Measurements from ENCODE around the gene GFI1B.

GFI1B gene

DNA sequence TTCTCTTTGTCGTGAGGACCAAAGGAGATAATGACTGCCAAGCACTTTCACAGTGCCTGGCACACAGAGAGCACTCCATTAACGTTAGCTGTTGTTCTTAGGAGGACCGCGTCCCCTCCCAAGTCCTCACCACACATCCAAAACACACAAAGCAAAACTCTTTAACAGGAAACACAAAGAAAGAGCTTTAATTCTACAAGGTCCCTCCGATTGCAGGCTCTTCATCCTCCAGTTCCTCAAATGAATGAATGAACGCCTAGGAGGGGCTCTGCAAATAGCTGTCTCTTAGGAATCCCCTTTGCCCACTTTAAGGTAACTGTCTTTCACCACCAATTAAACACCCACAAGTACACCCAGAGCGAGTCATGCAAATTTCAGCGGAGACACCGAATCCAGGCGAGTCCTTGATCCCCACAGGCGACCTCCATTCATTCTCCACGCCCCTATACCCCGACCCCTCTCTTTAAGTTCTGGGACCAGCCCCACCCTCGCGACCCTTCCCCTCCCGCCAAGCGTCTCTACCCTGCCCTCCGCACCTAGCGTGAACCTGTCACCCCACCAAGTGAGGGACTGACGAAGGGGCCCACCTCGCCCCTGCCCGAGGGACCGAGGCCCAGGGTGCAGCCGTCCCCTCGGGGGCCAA lies 34.7 kb upstream of the GFI1B start:
- DNase-seq = peak in 2 of 3 donors; percentile 25 to 40
- Histone ChIP-seq H3K4me1 (ENCODE audit: control extremely low read depth in 1 of 4, control insufficient read depth in 4 of 4, insufficient read depth in 4 of 4, low read length in 3 of 4) (peaks cover 7 to 31% (median 18%) of the 10 kb centered on the region in 4 experiments), H3K27ac (ENCODE audit: insufficient read depth in 1 of 2, low read depth in 1 of 2, low read length in 2 of 2, poor library complexity in 1 of 2, severe bottlenecking in 2 of 2) (peak overlapping the region; percentile 98 to 99), H3K27me3 (replicated peaks in 2 of 5; ENCODE audit: control insufficient read depth in 4 of 5, insufficient read depth in 5 of 5, low read length in 4 of 5) (no peaks in the 10 kb centered on the region), H3K36me3 (ENCODE audit: control insufficient read depth in 4 of 4, insufficient read depth in 4 of 4, low read length in 3 of 4) (no peaks in the 10 kb centered on the region), H3K9me3 (ENCODE audit: control extremely low read depth in 1 of 5, control insufficient read depth in 4 of 5, insufficient read depth in 2 of 5, low read depth in 1 of 5, low read length in 4 of 5) (no peaks in the 10 kb centered on the region), H3K4me3 (ENCODE audit: control insufficient read depth in 1 of 7, extremely low read depth in 1 of 7, insufficient read depth in 4 of 7, low read depth in 2 of 7, low read length in 6 of 7) (peak overlapping the region; percentile 78 to 97 (median 92))
- ChIA-PET POLR2A (interaction anchor here (0.7 kb wide), 2 partner anchors 150 to 274 kb away, joined by 3 to 6 read pairs; partner anchors contain the start of gene DDX31), CTCF (interaction anchor here (1.2 to 1.6 kb wide), 2 partner anchors 14 to 16 kb away, joined by 3 to 4 read pairs; no protein-coding TSS in a partner anchor)
- WGBS (ENCODE audit: insufficient coverage) = 3% methylated on average over 18 of the region's 25 CpGs

DNA sequence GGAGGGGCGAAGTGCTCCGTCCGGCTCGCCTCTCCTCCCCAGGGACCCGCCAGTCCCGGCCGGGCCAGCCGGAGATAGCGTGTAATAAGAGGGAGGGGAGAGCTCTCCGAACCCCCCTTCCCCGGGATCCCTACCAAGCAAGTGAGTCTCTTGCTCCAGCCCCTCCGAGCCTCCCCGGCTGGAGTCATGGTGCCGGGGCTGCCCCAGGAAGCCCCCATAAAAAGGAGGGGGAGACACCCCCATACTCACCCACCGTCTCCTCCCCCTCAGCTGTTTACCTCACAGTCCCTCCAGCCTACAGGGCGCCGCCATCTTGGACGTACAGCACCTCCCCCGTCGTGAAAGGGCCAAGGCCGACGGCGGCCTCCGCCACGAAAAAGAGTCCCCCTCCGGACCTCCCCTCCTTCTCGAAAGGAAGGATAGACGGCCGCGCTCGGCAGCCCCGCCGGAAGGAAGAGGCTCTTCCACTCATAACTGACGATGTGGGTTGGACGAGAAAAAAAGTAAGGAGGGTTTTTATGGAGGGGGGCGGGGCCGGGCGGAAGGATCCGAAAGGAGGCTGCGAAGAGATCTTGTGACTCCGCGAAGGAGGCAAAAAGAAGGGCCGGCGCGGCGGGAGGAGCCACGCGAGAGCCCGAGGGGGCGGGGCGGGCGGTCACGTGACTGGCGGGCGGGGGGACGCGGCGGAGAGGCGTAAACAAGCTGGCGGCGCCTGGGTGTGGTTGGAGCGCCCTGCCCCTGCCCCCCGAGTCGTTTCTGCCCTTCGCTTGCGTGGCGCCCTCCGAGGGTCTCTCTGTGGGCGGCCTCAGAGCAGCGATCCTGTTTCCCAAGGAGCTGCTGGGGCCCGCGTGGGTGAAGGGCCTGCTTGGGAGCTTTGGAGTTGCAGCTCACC lies 34.0 kb upstream of the GFI1B start, which contains the start of gene TSC1:
Gene TSC1 (minus strand): TSS at position 323 of the 892 bp plus-strand sequence. CDS start 15,744 bp downstream, outside the sequence.
- no peaks in the 10 kb centered on the region for H3K27me3 ChIP-seq (replicated peaks in 2 of 5; ENCODE audit: control insufficient read depth in 4 of 5, insufficient read depth in 5 of 5, low read length in 4 of 5)
- no peaks in the 10 kb centered on the region for H3K36me3 ChIP-seq (ENCODE audit: control insufficient read depth in 4 of 4, insufficient read depth in 4 of 4, low read length in 3 of 4)
- ChIA-PET POLR2A (interaction anchor here (0.6 to 0.7 kb wide), 3 partner anchors 149 to 540 kb away, joined by 3 to 6 read pairs (median 3); partner anchors contain the start of gene DDX31), CTCF (interaction anchor here (1.1 to 1.3 kb wide), 3 partner anchors 9 to 17 kb away, joined by 3 to 5 read pairs (median 4); no protein-coding TSS in a partner anchor)
- DNase-seq = peak; percentile 96 to 98 (median 97)
- peak within 1 kb of the TSS; percentile 98 to 99 for H3K27ac ChIP-seq (ENCODE audit: insufficient read depth in 1 of 2, low read depth in 1 of 2, low read length in 2 of 2, poor library complexity in 1 of 2, severe bottlenecking in 2 of 2)
- no peaks in the 10 kb centered on the region for H3K9me3 ChIP-seq (ENCODE audit: control extremely low read depth in 1 of 5, control insufficient read depth in 4 of 5, insufficient read depth in 2 of 5, low read depth in 1 of 5, low read length in 4 of 5)
- H3K4me1 ChIP-seq (ENCODE audit: control extremely low read depth in 1 of 4, control insufficient read depth in 4 of 4, insufficient read depth in 4 of 4, low read length in 3 of 4) = peaks cover 7 to 31% (median 18%) of the 10 kb centered on the region in 4 experiments
- H3K4me3 ChIP-seq (ENCODE audit: control insufficient read depth in 1 of 7, extremely low read depth in 1 of 7, insufficient read depth in 4 of 7, low read depth in 2 of 7, low read length in 6 of 7) = peak within 1 kb of the TSS; percentile 78 to 97 (median 92)
- WGBS (ENCODE audit: insufficient coverage) = 0% methylated on average over 30 of the region's 72 CpGs

DNA sequence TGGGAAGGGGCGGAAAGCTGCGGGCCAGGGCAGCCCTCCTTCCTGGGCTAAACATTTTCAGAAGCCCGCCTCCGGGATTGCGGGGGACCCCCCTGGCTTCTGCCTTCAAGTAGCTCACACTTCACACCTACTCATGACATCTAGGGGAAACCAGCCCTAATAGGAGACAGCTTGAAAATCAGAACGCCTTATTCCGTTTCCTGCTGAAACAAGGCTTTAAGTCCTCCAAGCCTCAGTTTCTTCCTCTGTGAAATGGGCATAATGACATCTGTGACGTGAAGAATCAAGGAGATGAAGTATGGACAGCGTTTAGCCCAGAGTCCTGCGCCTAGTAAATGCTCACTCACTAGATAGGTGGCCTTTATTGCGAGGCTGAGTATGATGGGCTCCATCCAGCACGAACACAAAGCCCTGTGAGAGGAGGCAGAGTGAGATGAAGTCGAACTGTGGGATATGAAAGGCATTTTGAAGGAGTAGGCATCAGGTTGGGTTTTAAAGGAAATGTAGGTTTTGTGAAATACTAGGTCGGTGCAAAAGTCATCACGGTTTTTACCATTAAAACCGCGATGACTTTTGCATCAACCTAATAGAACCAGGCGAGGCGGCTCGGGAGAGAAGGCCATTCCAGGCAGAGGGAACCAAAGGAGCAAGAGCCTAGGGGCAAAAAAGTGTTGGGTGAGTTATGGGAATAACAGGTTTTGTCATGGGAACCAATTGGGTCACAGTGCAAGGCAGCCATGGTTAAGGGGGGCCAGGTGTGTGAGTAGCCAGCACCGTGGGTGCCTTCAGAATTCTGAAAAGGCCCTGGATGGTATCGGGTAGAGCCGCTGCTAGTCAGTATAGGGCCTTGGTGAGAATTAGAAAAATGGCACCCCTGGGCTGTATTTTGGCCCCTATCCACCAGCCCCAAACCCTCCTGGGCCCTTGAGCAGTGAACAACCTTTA lies 33.0 kb upstream of the GFI1B start:
- DNase-seq = peak in 1 of 3 donors; percentile 43
- CTCF ChIA-PET = interaction anchor here (1.1 to 1.3 kb wide), 2 partner anchors 10 to 11 kb away, joined by 3 to 5 read pairs; no protein-coding TSS in a partner anchor
- H3K4me1 ChIP-seq (ENCODE audit: control extremely low read depth in 1 of 4, control insufficient read depth in 4 of 4, insufficient read depth in 4 of 4, low read length in 3 of 4) = peaks cover 7 to 31% (median 18%) of the 10 kb centered on the region in 4 experiments
- peak overlapping the region; percentile 39 to 97 (median 74) for H3K4me3 ChIP-seq (ENCODE audit: control insufficient read depth in 1 of 7, extremely low read depth in 1 of 7, insufficient read depth in 4 of 7, low read depth in 2 of 7, low read length in 6 of 7)
- POLR2A ChIA-PET = no interaction called here
- no peaks in the 10 kb centered on the region for H3K9me3 ChIP-seq (ENCODE audit: control extremely low read depth in 1 of 5, control insufficient read depth in 4 of 5, insufficient read depth in 2 of 5, low read depth in 1 of 5, low read length in 4 of 5)
- H3K27ac ChIP-seq (ENCODE audit: insufficient read depth in 1 of 2, low read depth in 1 of 2, low read length in 2 of 2, poor library complexity in 1 of 2, severe bottlenecking in 2 of 2) = peak overlapping the region; percentile 56 to 99
- H3K27me3 ChIP-seq (replicated peaks in 2 of 5; ENCODE audit: control insufficient read depth in 4 of 5, insufficient read depth in 5 of 5, low read length in 4 of 5) = no peaks in the 10 kb centered on the region
- WGBS (ENCODE audit: insufficient coverage) = 76% methylated on average over 19 of the region's 23 CpGs
- H3K36me3 ChIP-seq (ENCODE audit: control insufficient read depth in 4 of 4, insufficient read depth in 4 of 4, low read length in 3 of 4) = no peaks in the 10 kb centered on the region

DNA sequence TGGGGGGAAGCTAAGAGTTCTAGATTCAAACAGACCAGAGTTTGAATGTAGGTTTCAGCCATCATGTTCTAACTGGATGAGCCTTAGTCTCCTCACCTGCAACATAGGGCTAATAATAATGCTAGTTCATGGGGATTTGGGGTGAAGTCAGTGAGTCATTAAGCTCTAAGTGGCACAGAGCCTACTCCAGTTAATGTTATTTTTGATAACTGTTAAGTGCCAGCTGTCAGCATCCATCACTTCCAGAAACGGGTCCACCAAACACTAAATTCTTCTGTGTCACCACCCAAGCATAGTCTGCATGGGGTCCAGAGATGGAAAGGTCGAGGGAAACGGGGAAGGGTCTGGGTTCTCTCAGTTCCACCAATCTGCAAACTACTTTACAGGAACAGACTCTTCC lies 32.3 kb upstream of the GFI1B start:
- H3K4me1 ChIP-seq (ENCODE audit: control extremely low read depth in 1 of 4, control insufficient read depth in 4 of 4, insufficient read depth in 4 of 4, low read length in 3 of 4) = peaks cover 7 to 31% (median 18%) of the 10 kb centered on the region in 4 experiments
- H3K36me3 ChIP-seq (ENCODE audit: control insufficient read depth in 4 of 4, insufficient read depth in 4 of 4, low read length in 3 of 4) = no peaks in the 10 kb centered on the region
- H3K27me3 ChIP-seq (replicated peaks in 2 of 5; ENCODE audit: control insufficient read depth in 4 of 5, insufficient read depth in 5 of 5, low read length in 4 of 5) = no peaks in the 10 kb centered on the region
- CTCF ChIA-PET = interaction anchor here (1.3 kb wide), 1 partner anchor 10 kb away, joined by 3 read pairs; no protein-coding TSS in a partner anchor
- no CpG with 5 or more reads among the region's 3 CpGs for WGBS (ENCODE audit: insufficient coverage)
- H3K4me3 ChIP-seq (ENCODE audit: control insufficient read depth in 1 of 7, extremely low read depth in 1 of 7, insufficient read depth in 4 of 7, low read depth in 2 of 7, low read length in 6 of 7) = no peak overlapping the region
- DNase-seq = no peak
- H3K9me3 ChIP-seq (ENCODE audit: control extremely low read depth in 1 of 5, control insufficient read depth in 4 of 5, insufficient read depth in 2 of 5, low read depth in 1 of 5, low read length in 4 of 5) = no peaks in the 10 kb centered on the region
- no peak overlapping the region for H3K27ac ChIP-seq (ENCODE audit: insufficient read depth in 1 of 2, low read depth in 1 of 2, low read length in 2 of 2, poor library complexity in 1 of 2, severe bottlenecking in 2 of 2)
- POLR2A ChIA-PET = no interaction called here

DNA sequence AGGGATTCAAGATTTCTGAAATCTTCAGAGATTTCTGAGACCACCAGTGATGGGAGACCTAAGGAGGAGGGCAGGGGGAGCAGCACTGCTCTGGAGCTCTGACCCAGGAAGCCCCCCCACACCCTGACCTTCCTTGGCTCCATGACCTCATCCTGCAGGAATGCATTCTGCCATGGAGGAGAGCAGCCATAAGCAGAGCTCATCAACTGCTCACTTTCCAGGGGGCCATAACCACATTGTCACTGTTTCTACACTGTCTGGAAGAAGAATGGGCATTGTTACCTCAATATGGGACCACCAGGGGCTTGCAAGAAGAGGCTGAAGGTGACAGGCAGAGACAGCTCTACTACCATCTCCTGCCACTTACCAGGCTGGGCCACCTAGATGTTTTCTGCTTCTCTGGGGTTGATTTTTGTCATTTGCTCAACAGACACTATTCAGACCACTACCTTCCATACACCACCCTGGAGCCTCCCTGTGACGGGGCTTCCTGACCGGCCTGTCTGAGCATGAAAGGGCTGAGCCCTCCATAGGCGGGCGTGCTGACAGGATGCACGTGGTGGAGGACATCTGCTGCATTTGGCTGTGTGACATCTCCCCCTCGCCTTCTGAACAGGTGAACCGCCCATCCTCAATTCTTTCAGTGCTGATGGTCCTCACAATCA lies 31.7 kb upstream of the GFI1B start:
- no peaks in the 10 kb centered on the region for H3K36me3 ChIP-seq (ENCODE audit: control insufficient read depth in 4 of 4, insufficient read depth in 4 of 4, low read length in 3 of 4)
- no peaks in the 10 kb centered on the region for H3K27me3 ChIP-seq (replicated peaks in 2 of 5; ENCODE audit: control insufficient read depth in 4 of 5, insufficient read depth in 5 of 5, low read length in 4 of 5)
- no peaks in the 10 kb centered on the region for H3K9me3 ChIP-seq (ENCODE audit: control extremely low read depth in 1 of 5, control insufficient read depth in 4 of 5, insufficient read depth in 2 of 5, low read depth in 1 of 5, low read length in 4 of 5)
- H3K4me1 ChIP-seq (ENCODE audit: control extremely low read depth in 1 of 4, control insufficient read depth in 4 of 4, insufficient read depth in 4 of 4, low read length in 3 of 4) = peaks cover 7 to 31% (median 18%) of the 10 kb centered on the region in 4 experiments
- ChIA-PET POLR2A (interaction anchor here (0.7 kb wide), 1 partner anchor 1766 kb away, joined by 3 read pairs; no protein-coding TSS in a partner anchor), CTCF (interaction anchor here (0.9 to 1.3 kb wide), 3 partner anchors 9 to 26 kb away, joined by 3 to 8 read pairs (median 3); no protein-coding TSS in a partner anchor)
- 95% methylated on average over 5 of the region's 7 CpGs for WGBS (ENCODE audit: insufficient coverage)
- DNase-seq = no peak
- H3K4me3 ChIP-seq (ENCODE audit: control insufficient read depth in 1 of 7, extremely low read depth in 1 of 7, insufficient read depth in 4 of 7, low read depth in 2 of 7, low read length in 6 of 7) = no peak overlapping the region
- H3K27ac ChIP-seq (ENCODE audit: insufficient read depth in 1 of 2, low read depth in 1 of 2, low read length in 2 of 2, poor library complexity in 1 of 2, severe bottlenecking in 2 of 2) = no peak overlapping the region

DNA sequence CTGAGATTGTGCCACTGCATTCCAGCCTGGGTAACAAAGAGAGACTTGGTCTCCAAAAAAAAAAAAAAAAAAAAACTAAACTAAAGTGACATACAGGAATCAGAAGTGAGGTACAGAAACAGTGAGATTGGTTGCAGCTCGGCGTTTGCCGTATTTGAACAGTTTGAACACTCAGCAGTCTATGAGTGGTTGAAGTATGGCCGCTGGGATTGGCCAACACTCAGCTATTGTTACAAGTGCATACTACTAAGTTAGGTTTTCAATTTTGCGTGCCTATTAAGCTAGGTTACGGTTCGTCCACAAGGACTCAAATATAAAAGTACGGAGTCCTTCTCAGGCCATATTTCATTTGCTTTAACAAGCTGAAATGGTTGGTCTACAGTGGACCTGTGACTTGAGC lies 30.7 kb upstream of the GFI1B start:
- ChIA-PET POLR2A (interaction anchor here (0.6 kb wide), 1 partner anchor 986 kb away, joined by 3 read pairs; no protein-coding TSS in a partner anchor), CTCF (interaction anchor here (0.9 to 2.6 kb wide), 6 partner anchors 8 to 25 kb away, joined by 3 to 8 read pairs (median 3); no protein-coding TSS in a partner anchor)
- H3K4me3 ChIP-seq (ENCODE audit: control insufficient read depth in 1 of 7, extremely low read depth in 1 of 7, insufficient read depth in 4 of 7, low read depth in 2 of 7, low read length in 6 of 7) = no peak overlapping the region
- no peaks in the 10 kb centered on the region for H3K27me3 ChIP-seq (replicated peaks in 2 of 5; ENCODE audit: control insufficient read depth in 4 of 5, insufficient read depth in 5 of 5, low read length in 4 of 5)
- no peaks in the 10 kb centered on the region for H3K36me3 ChIP-seq (ENCODE audit: control insufficient read depth in 4 of 4, insufficient read depth in 4 of 4, low read length in 3 of 4)
- H3K4me1 ChIP-seq (ENCODE audit: control extremely low read depth in 1 of 4, control insufficient read depth in 4 of 4, insufficient read depth in 4 of 4, low read length in 3 of 4) = peaks cover 6 to 26% (median 15%) of the 10 kb centered on the region in 4 experiments
- no peak for DNase-seq
- H3K9me3 ChIP-seq (ENCODE audit: control extremely low read depth in 1 of 5, control insufficient read depth in 4 of 5, insufficient read depth in 2 of 5, low read depth in 1 of 5, low read length in 4 of 5) = no peaks in the 10 kb centered on the region
- WGBS (ENCODE audit: insufficient coverage) = 98% methylated on average over 7 of the region's 8 CpGs
- H3K27ac ChIP-seq (ENCODE audit: insufficient read depth in 1 of 2, low read depth in 1 of 2, low read length in 2 of 2, poor library complexity in 1 of 2, severe bottlenecking in 2 of 2) = no peak overlapping the region

Measured in common myeloid progenitor, CD34-positive (primary cell).